Esophagus muscularis mucosa (tissue), 4 donors: ENCODE results near the gene WDR17. TPM values are rescaled to one million over a fixed set of nuclear protein-coding genes. Genes with fewer than 3 reads are reported as not detected.

ENCODE experiments used
- DNase-seq: peaks from one replicate; pipeline ENCODE4 v3.0.0-alpha.2; 2017; ENCODE audit errors: extremely low spot score
- H3K27ac ChIP-seq, 4 donors: fragments of 200-600 bp; sonication (generic); replicated peaks in 1 of 4; 1 replicate in 3 of 4; 2 replicates in 1 of 4; pipeline ENCODE4 v1.5.1; 2016 to 2019; ENCODE audit warnings: mild to moderate bottlenecking in 1 of 4
- H3K27me3 ChIP-seq, 4 donors: fragments of 200-600 bp; sonication (generic); one replicate each; pipeline versions ENCODE4 v1.5.1 to v1.6.0; 2016 to 2019
- H3K36me3 ChIP-seq, 4 donors: fragments of 200-600 bp; sonication (generic); one replicate each; pipeline ENCODE4 v1.5.1; 2016 to 2019
- H3K4me1 ChIP-seq, 4 donors: fragments of 200-600 bp; sonication (generic); one replicate each; pipeline ENCODE4 v1.5.1; 2016 to 2019
- H3K4me3 ChIP-seq, 4 donors: fragments of 200-600 bp; sonication (generic); 1 replicate in 2 of 4; 2 replicates in 2 of 4; pipeline ENCODE4 v1.5.1; 2016 to 2019; ENCODE audit warnings: mild to moderate bottlenecking in 4 of 4, moderate library complexity in 1 of 4
- H3K9me3 ChIP-seq, 4 donors: fragments of 200-600 bp; sonication (generic); 1 replicate in 3 of 4; 2 replicates in 1 of 4; pipeline ENCODE4 v1.5.1; 2016 to 2019
- CTCF ChIP-seq, 3 experiments: fragments of 200-600 bp in 2 of 3; fragments of 450-650 bp in 1 of 3; sonication (generic) in 2 of 3; IDR thresholded peaks; one replicate each; pipeline ENCODE4 v1.5.1; 2017 to 2019; ENCODE audit warnings: antibody characterized with exemption in 3 of 3, mild to moderate bottlenecking in 2 of 3, moderate library complexity in 1 of 3
- EP300 ChIP-seq: sonication (generic); formaldehyde crosslinking; IDR thresholded peaks from one replicate; pipeline ENCODE4 v1.6.1; 2017; ENCODE audit warnings: antibody characterized with exemption
- POLR2A ChIP-seq: fragments of 450-650 bp; IDR thresholded peaks from one replicate; pipeline ENCODE4 v1.6.1; 2017; ENCODE audit warnings: antibody characterized with exemption, moderate library complexity, mild to moderate bottlenecking, low read depth
- POLR2AphosphoS5 ChIP-seq, 2 donors: sonication (generic); formaldehyde crosslinking; IDR thresholded peaks; one replicate each; pipeline ENCODE4 v1.6.1; 2017; ENCODE audit warnings: antibody characterized with exemption in 2 of 2
- WGBS: methylation state at CpG from one replicate; pipeline ENCODE4 v1.1.5; 2018; 5-methylcytosine and 5-hydroxymethylcytosine counted together
- intact Hi-C: fragments of 100-400 bp; cut with DNase I; formaldehyde crosslinking; loops from one replicate; pipeline ENCODE4 v1.15.1; 2023
- total RNA-seq, 4 donors: library from RNA; depleted of rRNA; stranded (reverse); fragments of >200 nt; gene quantifications; one replicate each; pipeline versions ENCODE4 v1.1.0 to v1.2.1, GENCODE V29; 2016

Gene WDR17
- 1 to 10 TPM; 2.8 to 4.8 (median 3.2) TPM for total RNA-seq

- Histone ChIP-seq H3K27me3 (no peaks in the 10 kb centered on the region), H3K9me3 (no peaks in the 10 kb centered on the region), H3K36me3 (no peaks in the 10 kb centered on the region), H3K27ac (peak within 1 kb of the TSS; percentile 16 to 66 (median 36)), H3K4me1 (peaks cover 0 to 18% (median 15%) of the 10 kb centered on the region in 4 donors), H3K4me3 (peak within 1 kb of the TSS; percentile 66 to 78 (median 69))
- TF ChIP-seq CTCF (IDR thresholded peaks at IDR 0.05) (no peak), POLR2A (no peak), POLR2AphosphoS5 (IDR thresholded peaks at IDR 0.05) (peak in 1 of 2 donors; percentile 72)
- 2% methylated on average over 13 of the region's 55 CpGs for WGBS
- peak; percentile 96 for DNase-seq
- intact Hi-C loops: no loop called here
These were observed at the start of gene WDR17 for GRCh38 chr4:176065435-176066291. Gene WDR17, plus strand, starts transcription at chr4:176065841. Its CDS starts 45,740 bp downstream, at chr4:176111581.

- Histone ChIP-seq H3K27me3 (no peaks in the 10 kb centered on the region), H3K9me3 (no peaks in the 10 kb centered on the region), H3K4me1 (no peaks in the 10 kb centered on the region), H3K4me3 (no peak overlapping the region), H3K36me3 (no peaks in the 10 kb centered on the region), H3K27ac (no peak overlapping the region)
- intact Hi-C loops: no loop called here
- 69% methylated on average over 4 of the region's 4 CpGs for WGBS
- DNase-seq: no peak
- no peak for TF ChIP-seq POLR2A
- no peak for TF ChIP-seq POLR2AphosphoS5 (IDR thresholded peaks at IDR 0.05)
- no peak for TF ChIP-seq CTCF (IDR thresholded peaks at IDR 0.05)
- no peak for TF ChIP-seq EP300
These were observed 49.0 kb upstream of the WDR17 start for GRCh38 chr4:176016601-176017000.

GRCh38 chr4:176020481-176021085, 45.1 kb upstream of the WDR17 start:
- no peak for DNase-seq
- intact Hi-C loops: no loop called here
- Histone ChIP-seq H3K27ac (no peak overlapping the region), H3K9me3 (no peaks in the 10 kb centered on the region), H3K27me3 (no peaks in the 10 kb centered on the region), H3K4me3 (no peak overlapping the region), H3K36me3 (no peaks in the 10 kb centered on the region), H3K4me1 (no peaks in the 10 kb centered on the region)
- WGBS: 79% methylated on average over 5 of the region's 5 CpGs
- TF ChIP-seq EP300: no peak
- TF ChIP-seq CTCF (IDR thresholded peaks at IDR 0.05): no peak
- no peak for TF ChIP-seq POLR2AphosphoS5 (IDR thresholded peaks at IDR 0.05)
- no peak for TF ChIP-seq POLR2A

GRCh38 chr4:176030391-176030790, 35.2 kb upstream of the WDR17 start:
- Histone ChIP-seq H3K27ac (no peak overlapping the region), H3K27me3 (no peaks in the 10 kb centered on the region), H3K36me3 (no peaks in the 10 kb centered on the region), H3K9me3 (no peaks in the 10 kb centered on the region), H3K4me1 (peaks cover 0 to 15% (median 10%) of the 10 kb centered on the region in 4 donors), H3K4me3 (no peak overlapping the region)
- WGBS: 77% methylated on average over 2 of the region's 2 CpGs
- TF ChIP-seq CTCF (IDR thresholded peaks at IDR 0.05) (no peak), POLR2A (no peak), EP300 (no peak), POLR2AphosphoS5 (IDR thresholded peaks at IDR 0.05) (no peak)
- intact Hi-C loops: loop anchor here (5.0 to 10.0 kb wide), 2 partner anchors 83 to 94 kb away; no protein-coding TSS in a partner anchor
- DNase-seq: no peak
